Esophagus squamous epithelium (tissue), 5 donors: ENCODE measurements around the gene GLYATL1B. TPM values are rescaled to one million over a fixed set of nuclear protein-coding genes. Genes with fewer than 3 reads are reported as not detected.

Experiments used
- DNase-seq: peaks from one replicate; lab custom pipeline; 2025; lab: John Stamatoyannopoulos, UW
- H3K27ac ChIP-seq, 4 donors: fragments of 200-600 bp; sonication (generic); one replicate each; pipeline ENCODE4 v1.5.1; 2016 to 2019; ENCODE audit warnings: mild to moderate bottlenecking in 1 of 4
- H3K27me3 ChIP-seq, 4 donors: fragments of 200-600 bp; sonication (generic); 1 replicate in 3 of 4; 2 replicates in 1 of 4; pipeline versions ENCODE4 v1.5.1 to v1.6.0; 2017 to 2021; ENCODE audit warnings: antibody characterized with exemption in 1 of 4
- H3K36me3 ChIP-seq, 3 donors: fragments of 200-600 bp; sonication (generic); one replicate each; pipeline ENCODE4 v1.5.1; 2016 to 2019
- H3K4me1 ChIP-seq, 3 donors: fragments of 200-600 bp; sonication (generic); one replicate each; pipeline ENCODE4 v1.5.1; 2017 to 2019
- H3K4me3 ChIP-seq, 4 donors: fragments of 200-600 bp; sonication (generic); 1 replicate in 3 of 4; 2 replicates in 1 of 4; pipeline ENCODE4 v1.5.1; 2016 to 2019; ENCODE audit warnings: mild to moderate bottlenecking in 2 of 4, moderate library complexity in 1 of 4
- H3K9me3 ChIP-seq, 3 donors: fragments of 200-600 bp; sonication (generic); one replicate each; pipeline ENCODE4 v1.5.1; 2016 to 2019
- CTCF ChIP-seq, 6 experiments: fragments of 450-650 bp in 4 of 6; fragments of 200-600 bp in 2 of 6; sonication (generic) in 2 of 6; IDR thresholded peaks; one replicate each; pipeline ENCODE4 v1.5.1; 2016 to 2019; ENCODE audit warnings: antibody characterized with exemption in 6 of 6, mild to moderate bottlenecking in 4 of 6, moderate library complexity in 4 of 6
- POLR2A ChIP-seq, 4 donors: fragments of 450-650 bp; IDR thresholded peaks; one replicate each; pipeline ENCODE4 v1.6.1; 2017; ENCODE audit warnings: antibody characterized with exemption in 4 of 4, mild to moderate bottlenecking in 4 of 4, moderate library complexity in 3 of 4
- WGBS, 2 donors: methylation state at CpG; one replicate each; pipeline ENCODE4 v1.1.5; 2018; 5-methylcytosine and 5-hydroxymethylcytosine counted together
- intact Hi-C: fragments of 100-400 bp; cut with DNase I; formaldehyde crosslinking; loops from one replicate; pipeline ENCODE4 v1.15.0; 2022
- total RNA-seq, 4 donors: library from RNA; depleted of rRNA; stranded (reverse); fragments of >200 nt; gene quantifications; one replicate each; pipeline ENCODE4 v1.1.0, GENCODE V29; 2016
- donor health status: DM: yes; HTN: yes; CAD: no.

The GLYATL1B gene
- total RNA-seq, 4 donors from 2014 or later, result not detected

GRCh38 chr11:59141673-59142460 is 55.8 kb downstream of the GLYATL1B start:
- Histone ChIP-seq H3K36me3 (peaks cover 0 to 23% (median 0%) of the 10 kb centered on the region in 3 donors), H3K4me1 (peaks cover 7 to 46% (median 18%) of the 10 kb centered on the region in 3 donors), H3K4me3 (peak overlapping the region; percentile 77 to 86 (median 80)), H3K9me3 (no peaks in the 10 kb centered on the region), H3K27ac (peak overlapping the region; percentile 94 to 99 (median 96)), H3K27me3 (no peaks in the 10 kb centered on the region)
- 1 to 4% methylated on average over 3 of the region's 3 CpGs for WGBS, 2 donors
- no peak for TF ChIP-seq CTCF (IDR thresholded peaks at IDR 0.05)
- TF ChIP-seq POLR2A (IDR thresholded peaks at IDR 0.05), result no peak
- no peak for DNase-seq
- intact Hi-C loops, result no loop called here

DNA sequence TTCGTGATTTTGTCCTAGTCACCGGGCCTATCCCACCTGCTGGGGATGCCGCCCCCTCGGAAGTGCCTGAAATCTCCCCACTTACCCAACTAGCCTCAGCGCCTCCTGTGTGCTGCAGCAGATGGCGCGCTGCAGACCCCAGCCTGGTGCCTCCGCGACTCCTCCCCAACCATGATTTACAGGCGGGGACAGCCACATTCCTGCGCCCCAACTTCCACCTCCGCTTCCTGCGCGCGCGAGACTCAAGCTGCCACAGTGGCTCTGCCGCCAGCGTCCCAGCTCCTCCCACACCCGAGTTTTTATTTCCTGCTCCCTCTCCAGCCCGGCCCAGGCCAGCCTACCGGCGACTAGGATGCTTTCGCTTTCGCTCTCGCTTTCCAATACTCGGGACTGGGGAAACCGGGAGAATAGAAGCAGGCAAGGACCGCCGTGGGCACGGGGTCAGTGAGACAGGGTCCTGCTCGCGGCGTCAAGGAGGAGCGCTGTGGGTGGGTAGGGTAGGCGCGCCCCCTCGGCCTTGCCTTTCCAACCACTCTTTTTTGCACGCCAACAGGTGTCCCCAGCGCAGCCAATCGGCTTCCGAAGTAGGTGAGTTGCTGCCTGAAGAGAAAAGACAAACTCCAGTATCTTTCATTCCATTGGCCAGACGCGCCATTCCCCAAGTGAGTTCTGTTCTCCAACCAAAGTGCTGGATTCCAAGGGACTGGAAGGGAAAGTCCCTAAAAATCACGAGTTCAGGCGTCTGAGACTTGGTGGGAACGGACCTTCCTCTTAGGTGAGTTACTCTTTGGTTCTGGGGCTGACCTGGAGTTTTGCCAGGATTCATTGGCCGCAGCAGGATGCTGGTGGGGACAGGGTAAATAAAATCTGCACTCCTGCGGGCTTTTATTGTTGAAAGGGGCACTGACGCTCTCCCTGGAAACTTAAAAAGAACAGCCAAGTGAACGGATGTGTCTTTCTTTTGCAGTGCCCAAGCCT is 56.7 kb downstream of the GLYATL1B start, which contains the start of gene FAM111A:
TSS of gene FAM111A (plus strand) at position 327 of the 978 bp plus-strand sequence. CDS start 6,017 bp downstream, outside the sequence.
- H3K4me1 ChIP-seq, result peaks cover 7 to 46% (median 18%) of the 10 kb centered on the region in 3 donors
- peak within 1 kb of the TSS; percentile 77 to 86 (median 80) for H3K4me3 ChIP-seq
- DNase-seq, result peak; percentile 36
- TF ChIP-seq CTCF (IDR thresholded peaks at IDR 0.05) (peak in 4 of 6 experiments; percentile 10 to 24 (median 19)), POLR2A (IDR thresholded peaks at IDR 0.05) (peak in 1 of 4 donors; percentile 51)
- H3K27me3 ChIP-seq, result no peaks in the 10 kb centered on the region
- H3K27ac ChIP-seq, result peak within 1 kb of the TSS; percentile 94 to 99 (median 96)
- H3K9me3 ChIP-seq, result no peaks in the 10 kb centered on the region
- intact Hi-C loops, result no loop called here
- H3K36me3 ChIP-seq, result peaks cover 0 to 17% (median 0%) of the 10 kb centered on the region in 3 donors
- 0 to 1% methylated on average over 10 to 26 of the region's 50 CpGs for WGBS, 2 donors

DNA sequence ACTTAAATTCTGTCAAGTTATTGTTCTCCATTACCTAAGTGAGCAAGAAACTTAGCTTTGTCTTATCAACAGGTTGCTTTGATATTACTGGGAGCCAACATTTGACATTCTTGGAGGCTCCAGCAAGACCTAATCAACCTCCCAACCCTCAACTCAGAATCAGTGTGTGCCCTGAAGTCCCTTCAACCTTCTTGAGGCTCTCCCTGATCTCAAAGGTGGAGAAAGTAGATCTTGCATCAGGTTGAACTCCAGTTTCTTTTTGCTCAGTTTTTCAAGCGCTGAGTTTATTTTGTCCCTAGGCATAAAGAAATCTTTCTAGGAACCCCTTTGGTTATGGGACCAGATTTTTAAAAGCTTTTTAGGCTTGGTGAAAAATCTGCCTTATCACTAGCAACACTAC is 58.0 kb downstream of the GLYATL1B start:
- H3K27ac ChIP-seq, result peak overlapping the region; percentile 94 to 99 (median 96)
- TF ChIP-seq POLR2A (IDR thresholded peaks at IDR 0.05), result no peak
- peak overlapping the region; percentile 36 to 81 (median 64) for H3K4me3 ChIP-seq
- no peaks in the 10 kb centered on the region for H3K27me3 ChIP-seq
- intact Hi-C loops, result no loop called here
- peaks cover 7 to 46% (median 18%) of the 10 kb centered on the region in 3 donors for H3K4me1 ChIP-seq
- no peaks in the 10 kb centered on the region for H3K9me3 ChIP-seq
- peaks cover 0 to 17% (median 0%) of the 10 kb centered on the region in 3 donors for H3K36me3 ChIP-seq
- no peak for DNase-seq
- whole genome bisulfite sequencing, 2 donors, result 81 to 88% methylated on average over 1 of the region's 1 CpG

Other genes starting within 250 kb of the GLYATL1B start
- gene GLYATL2, start 241.6 kb upstream of the GLYATL1B start, total RNA-seq, result 1 to 10 TPM in 1 of 4 donors, under 1 TPM in 1, not detected in 2; 0.38 to 2.9 TPM
- gene GLYATL1, start 146.8 kb upstream of the GLYATL1B start, total RNA-seq, result not detected
- gene FAM111B, start 20.9 kb downstream of the GLYATL1B start, total RNA-seq, result 10 to 100 TPM in 2 of 4 donors, 1 to 10 TPM in 2; 2.9 to 14.9 (median 8.0) TPM
- gene FAM111A, start 56.5 kb downstream of the GLYATL1B start, total RNA-seq, result 10 to 100 TPM; 15.0 to 23.3 (median 16.7) TPM
- 1 to 10 TPM; 2.4 to 8.4 (median 4.6) TPM for gene DTX4, start 85.8 kb downstream of the GLYATL1B start, total RNA-seq
- gene MPEG1, start 126.6 kb downstream of the GLYATL1B start, total RNA-seq, result 10 to 100 TPM in 1 of 4 donors, 1 to 10 TPM in 2, under 1 TPM in 1; 0.04 to 19.5 (median 5.1) TPM